Panc1 (cell line): ENCODE results near the gene SYT12. TPM values are rescaled to one million over a fixed set of nuclear protein-coding genes. Genes with fewer than 3 reads are reported as not detected.

ENCODE experiments used
- ATAC-seq: fragments of 200-7000 bp; cut with Tn5 transposase; 2 replicates; pipeline ENCODE4 v1.9.1; 2020; ENCODE audit warnings: mild to moderate bottlenecking, moderate library complexity
- BruUV-seq: library from RNA; stranded (reverse); fragments of 400-500 nt; replicated peaks from 2 replicates; lab custom pipeline; 2021; lab: Mats Ljungman, UMichigan
- CTCF ChIA-PET: fragments of 300-600 bp; sonication (Branson Sonifier 250); formaldehyde crosslinking; loops from one replicate; lab custom pipeline; 2022; ENCODE audit warnings: antibody characterized with exemption; lab: Charles Lee
- POLR2A ChIA-PET: fragments of 300-600 bp; sonication (Branson Sonifier 250); formaldehyde crosslinking; loops from one replicate; lab custom pipeline; 2022; ENCODE audit warnings: antibody characterized with exemption; lab: Charles Lee
- DNase-seq: peaks from one replicate; pipeline ENCODE4 v3.0.0-alpha.2; 2010; ENCODE audit warnings: low read depth, low spot score
- H3K27ac ChIP-seq: 2 replicates; pipeline ENCODE4 v1.5.1; 2011; ENCODE audit warnings: mild to moderate bottlenecking, low read length, inconsistent platforms
- H3K27me3 ChIP-seq: fragments of 200-500 bp; sonication (Bioruptor generic); 2 replicates; pipeline ENCODE4 v1.6.0; 2014; ENCODE audit warnings: low read length, inconsistent platforms; ENCODE audit not compliant: control insufficient read depth, insufficient read depth
- H3K36me3 ChIP-seq: fragments of 200-500 bp; sonication (Bioruptor generic); 2 replicates; pipeline ENCODE4 v1.5.1; 2014; ENCODE audit warnings: inconsistent platforms, mild to moderate bottlenecking, low read length, moderate library complexity; ENCODE audit not compliant: control insufficient read depth, insufficient read depth
- H3K4me1 ChIP-seq: 2 replicates; pipeline ENCODE4 v1.5.1; 2011; ENCODE audit warnings: inconsistent platforms, mild to moderate bottlenecking, low read length, moderate library complexity; ENCODE audit not compliant: control insufficient read depth, insufficient read depth
- H3K4me3 ChIP-seq, 2 experiments: 2 replicates each; pipeline ENCODE4 v1.5.1; 2011 to 2012; ENCODE audit warnings: low read depth in 2 of 2, low read length in 2 of 2, mild to moderate bottlenecking in 2 of 2, inconsistent platforms in 1 of 2, moderate library complexity in 1 of 2
- H3K9me3 ChIP-seq: fragments of 200-500 bp; sonication (Bioruptor generic); 2 replicates; pipeline ENCODE4 v1.5.1; 2014; ENCODE audit warnings: low read depth, mild to moderate bottlenecking, inconsistent platforms, low read length, moderate library complexity; ENCODE audit not compliant: control insufficient read depth, insufficient read depth
- CTCF ChIP-seq: fragments of 450-650 bp; IDR thresholded peaks from 2 replicates; pipeline ENCODE4 v1.5.1; 2017; ENCODE audit warnings: mild to moderate bottlenecking
- POLR2AphosphoS5 ChIP-seq: IDR thresholded peaks from 2 replicates; pipeline ENCODE4 v1.6.1; 2012; ENCODE audit warnings: mild to moderate bottlenecking, low read depth, low read length, moderate library complexity
- REST ChIP-seq, 2 experiments: IDR thresholded peaks; 2 replicates each; pipeline ENCODE4 v1.6.1; 2011 to 2012; ENCODE audit warnings: low read depth in 2 of 2, control low read depth in 1 of 2, low read length in 1 of 2, mild to moderate bottlenecking in 1 of 2, moderate library complexity in 1 of 2; ENCODE audit not compliant: insufficient read depth in 1 of 2
- SIN3A ChIP-seq: IDR thresholded peaks from 2 replicates; pipeline ENCODE4 v1.6.1; 2012; ENCODE audit warnings: low read depth, mild to moderate bottlenecking, low read length, moderate library complexity, borderline replicate concordance; ENCODE audit not compliant: insufficient read depth
- TCF7L2 ChIP-seq: IDR thresholded peaks from 2 replicates; pipeline ENCODE4 v1.6.1; 2011; ENCODE audit warnings: mild to moderate bottlenecking, low read depth, low read length, inconsistent platforms
- in situ Hi-C: cut with HindIII; loops from 2 replicates; pipeline ENCODE4 v1.10.0; 2016; ENCODE audit warnings: low sequenced_read_pairs, low pct_unique_long_range_greater_than_20kb
- intact Hi-C: fragments of 100-400 bp; cut with micrococcal nuclease; formaldehyde crosslinking; loops from one replicate; pipeline ENCODE4 v1.10.0; 2022; ENCODE audit not compliant: unreplicated experiment
- total RNA-seq: library from RNA; stranded (reverse); gene quantifications from one replicate; pipeline ENCODE4 v1.2.1, GENCODE V29; 2021; ENCODE audit not compliant: unreplicated experiment

The SYT12 gene
- total RNA-seq, 1 experiment from 2014 or later: 0.62 TPM

- H3K4me1 ChIP-seq: peaks cover 8% of the 10 kb centered on the region
- intact Hi-C loops (no loop called here), in situ Hi-C loops (no loop called here)
- ATAC-seq (no peak), DNase-seq (no peak)
- no TSS peak for BruUV-seq
- no peaks in the 10 kb centered on the region for H3K9me3 ChIP-seq
- H3K27me3 ChIP-seq: no peaks in the 10 kb centered on the region
- ChIA-PET CTCF (interaction anchor here (0.6 kb wide), 1 partner anchor 124 kb away, joined by 3 read pairs; no protein-coding TSS in a partner anchor), POLR2A (no interaction called here)
- H3K36me3 ChIP-seq: no peaks in the 10 kb centered on the region
- TF ChIP-seq TCF7L2 (no peak), POLR2AphosphoS5 (no peak), CTCF (no peak), REST (IDR thresholded peaks at IDR 0.05; ENCODE audit: insufficient read depth in 1 of 2, low read depth in 2 of 2, low read length in 1 of 2) (no peak), SIN3A (no peak)
- no peak overlapping the region for H3K4me3 ChIP-seq
- no peak overlapping the region for H3K27ac ChIP-seq
Observed at GRCh38 chr11:66985508-66986177, 37.3 kb upstream of the SYT12 start.

GRCh38 chr11:66986178-66986545, 36.8 kb upstream of the SYT12 start:
- Histone ChIP-seq H3K4me1 (peaks cover 8% of the 10 kb centered on the region), H3K27ac (no peak overlapping the region), H3K4me3 (no peak overlapping the region), H3K27me3 (no peaks in the 10 kb centered on the region), H3K36me3 (no peaks in the 10 kb centered on the region), H3K9me3 (no peaks in the 10 kb centered on the region)
- DNase-seq: no peak
- intact Hi-C loops (no loop called here), in situ Hi-C loops (no loop called here)
- ChIA-PET CTCF (interaction anchor here (0.9 kb wide), 1 partner anchor 68 kb away, joined by 3 read pairs; no protein-coding TSS in a partner anchor), POLR2A (no interaction called here)
- TF ChIP-seq SIN3A (no peak), TCF7L2 (no peak), REST (IDR thresholded peaks at IDR 0.05; ENCODE audit: insufficient read depth in 1 of 2, low read depth in 2 of 2, low read length in 1 of 2) (no peak), CTCF (no peak), POLR2AphosphoS5 (no peak)
- ATAC-seq: no peak
- no TSS peak for BruUV-seq
